Measurements from ENCODE around the gene EFHD2.

EFHD2 gene

DNA sequence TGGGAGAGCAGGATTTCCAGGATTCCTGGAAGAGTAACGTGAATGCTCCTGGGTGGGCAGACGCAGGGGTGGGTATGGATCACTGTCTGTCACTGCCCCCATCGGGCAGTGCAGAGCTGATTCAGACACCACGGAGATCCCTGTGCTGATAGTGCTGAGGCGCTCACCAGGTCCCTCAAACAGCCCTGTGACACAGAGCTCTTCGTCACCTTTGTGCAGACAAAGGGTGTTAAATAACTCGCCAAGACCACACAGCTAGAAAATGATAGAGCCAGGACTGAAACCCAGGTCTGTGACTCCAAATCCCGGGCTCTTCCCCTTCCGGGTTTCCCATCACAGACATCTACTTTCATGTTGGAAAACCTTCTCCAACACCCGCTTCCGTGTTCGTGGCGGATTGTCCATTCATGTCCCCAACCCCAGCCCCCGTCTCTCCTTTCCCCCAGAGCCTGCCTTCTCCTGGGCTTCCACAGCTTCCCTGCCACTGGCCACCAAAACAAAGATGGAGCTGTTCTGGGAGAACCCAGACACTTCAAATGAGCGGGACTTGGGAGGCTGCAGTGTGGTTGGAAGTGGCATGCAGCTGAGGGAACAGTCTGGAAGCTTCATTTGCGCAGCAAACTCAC, 2.6 kb downstream of the EFHD2 start:
- peak overlapping the region; percentile 78 for H3K4me3 ChIP-seq (replicated peaks; ENCODE audit: low read depth, low read length)
- TF ChIP-seq, protein P1, sequence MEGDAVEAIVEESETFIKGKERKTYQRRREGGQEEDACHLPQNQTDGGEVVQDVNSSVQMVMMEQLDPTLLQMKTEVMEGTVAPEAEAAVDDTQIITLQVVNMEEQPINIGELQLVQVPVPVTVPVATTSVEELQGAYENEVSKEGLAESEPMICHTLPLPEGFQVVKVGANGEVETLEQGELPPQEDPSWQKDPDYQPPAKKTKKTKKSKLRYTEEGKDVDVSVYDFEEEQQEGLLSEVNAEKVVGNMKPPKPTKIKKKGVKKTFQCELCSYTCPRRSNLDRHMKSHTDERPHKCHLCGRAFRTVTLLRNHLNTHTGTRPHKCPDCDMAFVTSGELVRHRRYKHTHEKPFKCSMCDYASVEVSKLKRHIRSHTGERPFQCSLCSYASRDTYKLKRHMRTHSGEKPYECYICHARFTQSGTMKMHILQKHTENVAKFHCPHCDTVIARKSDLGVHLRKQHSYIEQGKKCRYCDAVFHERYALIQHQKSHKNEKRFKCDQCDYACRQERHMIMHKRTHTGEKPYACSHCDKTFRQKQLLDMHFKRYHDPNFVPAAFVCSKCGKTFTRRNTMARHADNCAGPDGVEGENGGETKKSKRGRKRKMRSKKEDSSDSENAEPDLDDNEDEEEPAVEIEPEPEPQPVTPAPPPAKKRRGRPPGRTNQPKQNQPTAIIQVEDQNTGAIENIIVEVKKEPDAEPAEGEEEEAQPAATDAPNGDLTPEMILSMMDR (IDR thresholded peaks at IDR 0.05; ENCODE audit: insufficient read depth, low read length, poor library complexity, severe bottlenecking): no peak
- peaks cover 2% of the 10 kb centered on the region for H3K36me3 ChIP-seq (ENCODE audit: control insufficient read depth, insufficient read depth, low read length)
- no peaks in the 10 kb centered on the region for H3K27me3 ChIP-seq (replicated peaks; ENCODE audit: control insufficient read depth, insufficient read depth, low read length)
- DNase-seq (ENCODE audit: extremely low read depth, insufficient read length): no peak

DNA sequence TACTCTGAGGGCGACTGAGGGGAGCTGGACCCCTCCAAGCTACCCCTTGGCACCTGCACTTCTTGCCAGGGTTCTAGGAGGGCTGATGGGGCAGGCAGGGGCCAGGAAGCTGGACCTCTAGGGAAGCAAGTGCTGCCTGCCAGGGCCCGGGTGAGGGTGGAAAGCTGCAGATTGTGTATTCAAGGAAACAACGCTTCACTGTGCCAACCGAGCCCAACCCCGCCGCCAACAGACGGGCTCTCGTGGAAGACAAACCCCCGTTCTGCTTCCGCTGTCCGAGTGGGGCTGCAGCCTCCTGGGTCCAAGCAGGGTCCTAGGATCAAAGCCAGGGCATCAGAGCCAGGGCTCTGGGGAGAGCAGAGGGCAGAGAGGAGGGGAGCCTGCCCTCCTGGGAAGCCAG, 3.2 kb downstream of the EFHD2 start:
- H3K36me3 ChIP-seq (ENCODE audit: control insufficient read depth, insufficient read depth, low read length): peaks cover 2% of the 10 kb centered on the region
- no peak for DNase-seq (ENCODE audit: extremely low read depth, insufficient read length)
- no peaks in the 10 kb centered on the region for H3K27me3 ChIP-seq (replicated peaks; ENCODE audit: control insufficient read depth, insufficient read depth, low read length)
- no peak overlapping the region for H3K4me3 ChIP-seq (replicated peaks; ENCODE audit: low read depth, low read length)
- TF ChIP-seq, protein P1 (IDR thresholded peaks at IDR 0.05; ENCODE audit: insufficient read depth, low read length, poor library complexity, severe bottlenecking): no peak

DNA sequence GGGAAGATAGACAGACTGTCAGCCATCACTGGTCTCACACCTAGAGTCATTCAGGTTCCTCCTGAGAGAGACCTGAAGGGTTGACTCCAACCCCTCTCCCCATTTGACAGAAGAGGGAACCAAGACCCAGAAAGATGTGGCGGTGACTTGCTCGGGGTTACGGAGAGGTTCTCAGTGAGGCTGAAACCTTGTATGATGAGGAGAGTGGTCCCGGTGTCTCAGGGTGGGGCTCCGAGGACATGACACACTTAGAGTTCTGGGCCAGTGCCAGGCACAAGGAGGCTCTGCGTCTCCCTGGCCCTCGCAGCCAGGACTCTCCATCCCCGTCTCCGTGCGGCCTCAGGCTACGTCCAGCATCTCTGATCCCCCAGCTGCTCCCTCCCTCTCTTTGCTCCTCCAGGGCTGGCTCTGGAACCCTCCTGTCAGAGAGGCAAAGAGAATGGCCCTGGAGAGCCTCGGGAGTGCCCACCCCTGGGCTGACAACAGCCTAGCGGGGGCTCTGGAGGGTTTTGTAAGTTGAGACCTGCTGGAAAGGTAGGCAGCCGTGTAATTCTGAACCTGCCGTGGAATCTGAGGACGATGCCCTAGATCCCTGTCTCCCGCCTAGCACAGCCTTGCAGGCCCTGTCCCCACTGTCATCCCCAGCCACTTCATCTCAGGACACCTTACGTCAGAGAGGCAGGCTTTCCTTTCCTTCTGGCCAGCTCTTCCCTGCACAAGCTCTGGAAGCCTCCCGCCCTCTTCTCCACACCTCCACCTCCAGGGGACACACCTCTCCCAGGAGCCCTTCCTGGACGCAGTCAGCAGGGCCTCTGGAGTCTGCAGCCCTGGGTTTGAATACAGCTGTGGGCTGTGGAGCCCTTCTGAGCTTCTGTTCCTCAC, 4.1 kb downstream of the EFHD2 start:
- Histone ChIP-seq H3K27me3 (replicated peaks; ENCODE audit: control insufficient read depth, insufficient read depth, low read length) (no peaks in the 10 kb centered on the region), H3K4me3 (replicated peaks; ENCODE audit: low read depth, low read length) (no peak overlapping the region), H3K36me3 (ENCODE audit: control insufficient read depth, insufficient read depth, low read length) (peaks cover 2% of the 10 kb centered on the region)
- DNase-seq (ENCODE audit: extremely low read depth, insufficient read length): no peak
- TF ChIP-seq, protein P1 (IDR thresholded peaks at IDR 0.05; ENCODE audit: insufficient read depth, low read length, poor library complexity, severe bottlenecking): no peak

DNA sequence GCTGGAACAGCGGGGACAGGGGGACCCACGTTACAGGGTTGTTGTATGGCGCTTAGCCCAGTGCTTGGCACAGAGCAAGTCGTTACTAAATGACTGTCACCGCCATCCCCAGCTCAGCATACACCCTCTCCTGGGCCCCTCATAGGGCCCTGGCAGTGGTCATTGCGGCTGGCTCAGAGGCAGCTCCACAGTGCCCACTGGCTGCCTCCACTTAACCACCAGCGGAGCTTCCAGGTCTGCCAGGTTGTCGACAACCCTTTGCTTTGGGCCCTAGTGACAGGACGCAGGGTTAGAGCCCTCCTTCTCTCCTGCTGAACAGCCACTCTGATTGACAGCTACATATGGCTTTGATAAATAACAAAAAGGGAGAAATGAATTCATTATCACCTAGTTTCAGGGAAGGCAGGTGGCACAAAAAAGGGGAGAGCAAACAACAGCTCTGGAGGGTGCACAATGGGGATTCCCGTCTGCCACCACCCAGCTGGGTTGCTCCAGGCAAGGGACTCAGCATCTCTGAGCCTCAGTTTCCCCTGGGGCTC, 4.8 kb downstream of the EFHD2 start:
- Histone ChIP-seq H3K4me3 (replicated peaks; ENCODE audit: low read depth, low read length) (no peak overlapping the region), H3K27me3 (replicated peaks; ENCODE audit: control insufficient read depth, insufficient read depth, low read length) (no peaks in the 10 kb centered on the region), H3K36me3 (ENCODE audit: control insufficient read depth, insufficient read depth, low read length) (peaks cover 3% of the 10 kb centered on the region)
- DNase-seq (ENCODE audit: extremely low read depth, insufficient read length): no peak
- TF ChIP-seq, protein P1 (IDR thresholded peaks at IDR 0.05; ENCODE audit: insufficient read depth, low read length, poor library complexity, severe bottlenecking): no peak

DNA sequence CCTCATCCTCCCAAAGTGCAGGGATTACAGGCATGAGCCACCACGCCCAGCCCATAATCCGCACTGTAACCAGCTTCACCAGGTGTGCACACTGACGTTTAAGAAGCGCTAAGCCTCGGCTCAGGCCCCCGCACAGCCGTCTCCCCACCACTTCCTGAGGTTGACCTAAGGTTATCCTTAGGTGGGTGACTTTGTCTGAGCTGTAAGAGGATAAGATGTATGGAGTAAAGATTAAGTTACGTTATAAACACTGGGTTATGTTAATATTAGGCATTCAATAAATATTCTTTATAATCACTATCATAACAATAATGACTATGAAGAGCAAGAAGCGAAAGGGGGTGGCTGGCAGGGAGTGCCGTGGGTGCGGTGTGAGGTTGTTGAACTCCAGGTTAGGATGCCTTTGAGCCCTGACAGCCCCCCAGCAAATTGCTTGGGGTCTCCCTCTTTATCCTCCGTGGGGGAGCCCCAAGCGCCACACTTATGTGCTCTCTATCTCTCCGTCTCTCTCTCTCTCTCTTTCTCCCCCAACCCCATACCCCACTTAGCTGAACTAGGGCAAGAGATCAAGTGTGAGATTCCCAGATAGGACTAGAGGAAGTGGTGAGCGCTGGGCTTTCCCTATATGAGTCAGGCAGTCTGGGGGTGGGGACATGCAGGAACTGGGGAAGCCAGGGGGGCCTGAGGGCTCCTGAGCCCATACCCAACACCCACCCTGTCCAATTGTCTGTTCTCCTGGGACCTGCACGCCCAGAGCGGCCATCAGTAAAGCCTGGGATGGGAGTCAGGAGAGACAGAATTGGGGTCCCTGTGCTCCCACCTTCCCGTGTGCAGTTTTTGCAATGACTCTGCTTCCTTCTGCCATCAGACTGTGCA, 7.6 kb downstream of the EFHD2 start:
- TF ChIP-seq, protein P1 (IDR thresholded peaks at IDR 0.05; ENCODE audit: insufficient read depth, low read length, poor library complexity, severe bottlenecking): no peak
- H3K4me3 ChIP-seq (replicated peaks; ENCODE audit: low read depth, low read length): 0 out of 2 replicates have a peak overlapping the region, but pooled peaks have one; percentile 4
- peak; percentile 71 for DNase-seq (ENCODE audit: extremely low read depth, insufficient read length)
- H3K36me3 ChIP-seq (ENCODE audit: control insufficient read depth, insufficient read depth, low read length): peaks cover 9% of the 10 kb centered on the region
- H3K27me3 ChIP-seq (replicated peaks; ENCODE audit: control insufficient read depth, insufficient read depth, low read length): no peaks in the 10 kb centered on the region
